CD4-positive, alpha-beta T cell treated with Interleukin-6 at 100 ng/mL for 8 hours (primary cell): ENCODE measurements around the gene STRN.
"Not testable (repeated sequence)": the region's sequence is repeated elsewhere in the genome, so short reads cannot be mapped to it uniquely, and the experiment has no call there.

Source experiments
- DNase-seq: peaks from one replicate; pipeline ENCODE4 v3.0.0-alpha.2; 2020; ENCODE audit warnings: mixed read lengths, low spot score

The STRN gene

GRCh38 chr2:36906277-36906676 lies 60.1 kb downstream of the STRN start:
- no peak for DNase-seq

- no peak for DNase-seq
Measured at GRCh38 chr2:36904636-36905035, 61.7 kb downstream of the STRN start.

- no peak for DNase-seq
Measured at GRCh38 chr2:36902385-36903120, 63.8 kb downstream of the STRN start.

GRCh38 chr2:36892805-36893204 lies 73.5 kb downstream of the STRN start:
- DNase-seq: no peak

GRCh38 chr2:36889795-36890194 lies 76.5 kb downstream of the STRN start:
- no peak for DNase-seq

GRCh38 chr2:36887095-36887494 lies 79.2 kb downstream of the STRN start:
- DNase-seq: not testable (repeated sequence)

GRCh38 chr2:36886664-36887063 lies 79.7 kb downstream of the STRN start:
- DNase-seq: no peak

- no peak for DNase-seq
Measured at GRCh38 chr2:36885605-36886004, 80.7 kb downstream of the STRN start.

GRCh38 chr2:36882532-36882931 lies 83.8 kb downstream of the STRN start:
- DNase-seq: no peak

- no peak for DNase-seq
Measured at GRCh38 chr2:36881816-36882215, 84.5 kb downstream of the STRN start.

- DNase-seq: no peak
Measured at GRCh38 chr2:36878429-36878828, 87.9 kb downstream of the STRN start.

GRCh38 chr2:36871068-36871707 lies 95.1 kb downstream of the STRN start:
- no peak for DNase-seq

- no peak for DNase-seq
Measured at GRCh38 chr2:36869606-36870005, 96.7 kb downstream of the STRN start.

- DNase-seq: no peak
Measured at GRCh38 chr2:36861896-36862295, 104.4 kb downstream of the STRN start.

GRCh38 chr2:36859366-36859792 lies 107.0 kb downstream of the STRN start:
- DNase-seq: no peak

- DNase-seq: no peak
Measured at GRCh38 chr2:36858551-36859365, 107.6 kb downstream of the STRN start.

- DNase-seq: no peak
Measured at GRCh38 chr2:36857713-36858112, 108.6 kb downstream of the STRN start.

GRCh38 chr2:36855429-36855828 lies 110.9 kb downstream of the STRN start:
- no peak for DNase-seq

- DNase-seq: no peak
Measured at GRCh38 chr2:36854241-36854640, 112.1 kb downstream of the STRN start.

GRCh38 chr2:36849265-36849664 lies 117.1 kb downstream of the STRN start:
- no peak for DNase-seq

- no peak for DNase-seq
Measured at GRCh38 chr2:36843838-36844237, 122.5 kb downstream of the STRN start.

GRCh38 chr2:36839976-36840617 lies 126.2 kb downstream of the STRN start:
- DNase-seq: no peak
